PC-9 (cell line): ENCODE results near the gene SNURF. TPM values are rescaled to one million over a fixed set of nuclear protein-coding genes. Genes with fewer than 3 reads are reported as not detected.

Experiments used
- BruUV-seq: library from RNA; stranded (reverse); fragments of 400-500 nt; replicated peaks from 2 replicates; lab custom pipeline; 2021; lab: Mats Ljungman, UMichigan
- CTCF ChIA-PET: fragments of 300-600 bp; sonication (Branson Sonifier 250); formaldehyde crosslinking; loops from one replicate; lab custom pipeline; 2022; ENCODE audit warnings: antibody characterized with exemption; lab: Charles Lee
- POLR2A ChIA-PET: fragments of 300-600 bp; sonication (Branson Sonifier 250); formaldehyde crosslinking; loops from one replicate; lab custom pipeline; 2022; ENCODE audit warnings: antibody characterized with exemption; ENCODE audit not compliant: unreplicated experiment; lab: Charles Lee
- DNase-seq, 2 experiments: peaks; one replicate each; pipeline versions ENCODE4 v3.0.0 to v3.0.0-alpha.2; 2015 to 2022; ENCODE audit warnings: mixed read lengths in 1 of 2
- H2AFZ ChIP-seq: fragments of 200-600 bp; sonication (generic); 2 replicates; pipeline ENCODE4 v1.8.1; 2017; ENCODE audit warnings: antibody characterized with exemption
- H3F3A ChIP-seq: fragments of 200-600 bp; sonication (generic); 2 replicates; pipeline ENCODE4 v1.8.1; 2017; ENCODE audit warnings: antibody characterized with exemption, mild to moderate bottlenecking, low read depth; ENCODE audit not compliant: insufficient read depth
- H3K27ac ChIP-seq: fragments of 200-600 bp; sonication (generic); 2 replicates; pipeline ENCODE4 v1.6.1; 2016; ENCODE audit warnings: mixed run types
- H3K27me3 ChIP-seq: fragments of 200-600 bp; sonication (generic); 2 replicates; pipeline ENCODE4 v1.6.1; 2016; ENCODE audit warnings: low read depth, mixed run types; ENCODE audit not compliant: insufficient read depth
- H3K36me3 ChIP-seq: fragments of 200-600 bp; sonication (generic); 2 replicates; pipeline ENCODE4 v1.6.1; 2016; ENCODE audit warnings: low read depth, mixed run types
- H3K4me1 ChIP-seq: fragments of 200-600 bp; sonication (generic); replicated peaks from 2 replicates; pipeline ENCODE4 v1.6.1; 2016; ENCODE audit warnings: mixed run types; ENCODE audit not compliant: insufficient read depth
- H3K4me2 ChIP-seq: fragments of 200-600 bp; sonication (generic); 2 replicates; pipeline ENCODE4 v1.6.1; 2017; ENCODE audit warnings: mixed run types
- H3K4me3 ChIP-seq: fragments of 200-600 bp; sonication (generic); 2 replicates; pipeline ENCODE4 v1.6.1; 2016; ENCODE audit warnings: mixed run types
- H3K79me2 ChIP-seq: fragments of 200-600 bp; sonication (generic); 2 replicates; pipeline ENCODE4 v1.6.1; 2017; ENCODE audit warnings: low read depth, mixed run types
- H3K9me2 ChIP-seq: fragments of 200-600 bp; sonication (generic); 2 replicates; pipeline ENCODE4 v1.8.1; 2017; ENCODE audit warnings: mild to moderate bottlenecking; ENCODE audit not compliant: insufficient read depth
- H3K9me3 ChIP-seq: fragments of 200-600 bp; sonication (generic); 2 replicates; pipeline ENCODE4 v1.8.1; 2016; ENCODE audit warnings: low read depth; ENCODE audit not compliant: insufficient read depth
- H4K20me1 ChIP-seq: fragments of 200-600 bp; sonication (generic); 2 replicates; pipeline ENCODE4 v1.8.1; 2017; ENCODE audit not compliant: insufficient read depth
- CTCF ChIP-seq: fragments of 200-600 bp; sonication (generic); conservative IDR thresholded peaks from 2 replicates; pipeline ENCODE4 v1.6.1; 2017; ENCODE audit warnings: mixed run types, antibody characterized with exemption, mild to moderate bottlenecking, moderate library complexity
- EZH2 ChIP-seq: fragments of 200-600 bp; sonication (generic); IDR thresholded peaks from 2 replicates; pipeline ENCODE4 v1.8.0; 2017; ENCODE audit warnings: antibody characterized with exemption, low read depth
- intact Hi-C: fragments of 100-400 bp; cut with micrococcal nuclease; formaldehyde crosslinking; loops from one replicate; pipeline ENCODE4 v1.10.0; 2022; ENCODE audit not compliant: unreplicated experiment
- total RNA-seq: library from RNA; stranded (reverse); gene quantifications from 2 replicates; pipeline ENCODE4 v1.2.3, GENCODE V29; 2021

SNURF gene
- total RNA-seq, 1 experiment from 2014 or later = 6.7 TPM

- intact Hi-C loops = no loop called here
- no peak for DNase-seq
- ChIA-PET POLR2A (no interaction called here), CTCF (no interaction called here)
- H3K4me3 ChIP-seq = no peak overlapping the region
- H3K36me3 ChIP-seq = no peaks in the 10 kb centered on the region
- H3K9me2 ChIP-seq = no peaks in the 10 kb centered on the region
- H3K4me2 ChIP-seq = no peak overlapping the region
- no peaks in the 10 kb centered on the region for H3K79me2 ChIP-seq
- no peaks in the 10 kb centered on the region for H3K27me3 ChIP-seq
- no peaks in the 10 kb centered on the region for H3K4me1 ChIP-seq
- TF ChIP-seq EZH2 (no peak), CTCF (no peak)
- no peak overlapping the region for H2AFZ ChIP-seq
- no peak overlapping the region for H3K27ac ChIP-seq
- BruUV-seq = no TSS peak
- no peaks in the 10 kb centered on the region for H3K9me3 ChIP-seq
- no peaks in the 10 kb centered on the region for H3F3A ChIP-seq
- H4K20me1 ChIP-seq = no peaks in the 10 kb centered on the region
Observed at GRCh38 chr15:24977686-24978085, 22.9 kb downstream of the SNURF start.

GRCh38 chr15:24985224-24985623, 30.4 kb downstream of the SNURF start:
- ChIA-PET POLR2A (no interaction called here), CTCF (no interaction called here)
- Histone ChIP-seq H3K27me3 (no peaks in the 10 kb centered on the region), H3K4me3 (no peak overlapping the region), H2AFZ (no peak overlapping the region), H3K4me2 (no peak overlapping the region), H3K36me3 (no peaks in the 10 kb centered on the region), H3K9me2 (no peaks in the 10 kb centered on the region), H3K79me2 (no peaks in the 10 kb centered on the region), H3F3A (no peaks in the 10 kb centered on the region), H3K9me3 (no peaks in the 10 kb centered on the region), H4K20me1 (no peaks in the 10 kb centered on the region), H3K4me1 (no peaks in the 10 kb centered on the region), H3K27ac (no peak overlapping the region)
- BruUV-seq = no TSS peak
- DNase-seq = no peak
- no peak for TF ChIP-seq CTCF
- no peak for TF ChIP-seq EZH2
- intact Hi-C loops = no loop called here

DNA sequence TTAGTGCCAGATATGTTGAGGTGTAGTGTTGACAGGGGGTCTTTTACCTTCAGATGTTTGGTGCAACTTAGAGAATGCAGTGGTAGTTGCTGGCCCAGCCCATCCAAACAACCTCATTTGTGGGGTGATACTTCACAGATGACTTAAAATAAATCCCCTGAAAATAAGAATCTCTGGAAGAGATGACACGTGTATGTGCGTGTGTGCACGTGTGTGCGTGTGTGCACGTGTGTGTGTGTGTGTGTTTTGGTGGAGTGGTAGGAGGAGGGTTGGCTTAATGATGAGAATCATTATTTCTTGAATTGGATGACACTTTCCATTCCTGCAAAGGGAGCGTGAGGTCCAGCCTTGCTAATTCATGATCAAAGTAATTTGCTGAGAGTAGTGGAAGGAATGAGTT, 31.9 kb downstream of the SNURF start:
- Histone ChIP-seq H3F3A (no peaks in the 10 kb centered on the region), H3K79me2 (no peaks in the 10 kb centered on the region), H3K4me3 (no peak overlapping the region), H2AFZ (no peak overlapping the region), H3K4me1 (no peaks in the 10 kb centered on the region), H3K4me2 (no peak overlapping the region), H3K9me3 (no peaks in the 10 kb centered on the region), H3K36me3 (no peaks in the 10 kb centered on the region), H3K9me2 (no peaks in the 10 kb centered on the region), H3K27ac (no peak overlapping the region), H3K27me3 (no peaks in the 10 kb centered on the region), H4K20me1 (no peaks in the 10 kb centered on the region)
- CTCF ChIA-PET = no interaction called here
- POLR2A ChIA-PET = no interaction called here
- no TSS peak for BruUV-seq
- intact Hi-C loops = no loop called here
- no peak for DNase-seq
- TF ChIP-seq EZH2 = no peak
- no peak for TF ChIP-seq CTCF

Other genes with a start within 250 kb of the SNURF start
- gene SNRPN, start within 50 bp of the SNURF start, total RNA-seq = 14.3 and 21.1 TPM in 2 replicates